Colonic mucosa (tissue), 4 donors: ENCODE results near the gene KRT73. TPM values are rescaled to one million over a fixed set of nuclear protein-coding genes. Genes with fewer than 3 reads are reported as not detected.

Experiments
- DNase-seq: peaks from one replicate; pipeline ENCODE4 v3.0.0-alpha.2; 2020
- H3K27ac ChIP-seq: fragments of 200-600 bp; one replicate; pipeline ENCODE4 v1.8.0; 2021
- H3K27me3 ChIP-seq: fragments of 200-600 bp; one replicate; pipeline ENCODE4 v1.8.0; 2021
- H3K36me3 ChIP-seq: fragments of 200-600 bp; one replicate; pipeline ENCODE4 v1.8.0; 2021
- H3K4me1 ChIP-seq: fragments of 200-600 bp; one replicate; pipeline ENCODE4 v1.8.0; 2021; ENCODE audit warnings: mild to moderate bottlenecking
- H3K4me3 ChIP-seq: fragments of 200-600 bp; one replicate; pipeline ENCODE4 v1.8.0; 2021
- H3K9ac ChIP-seq, 2 donors: one replicate each; pipeline ENCODE4 v1.7.0; 2013; ENCODE audit warnings: control low read depth in 2 of 2, low read depth in 2 of 2, low read length in 2 of 2
- H3K9me3 ChIP-seq: fragments of 200-600 bp; one replicate; pipeline ENCODE4 v1.8.0; 2021
- intact Hi-C: fragments of 100-400 bp; cut with DNase I; formaldehyde crosslinking; loops from one replicate; pipeline ENCODE4 v1.14.1; 2022
- total RNA-seq, 2 donors: library from RNA; stranded (reverse); fragmentation: NEBNext Ultra II Directional in 1 of 2; extraction: Animal tissue kit (Norgen Biotek cat#: 25700) in 1 of 2; gene quantifications; one replicate each; pipeline ENCODE4 v1.2.1, GENCODE V29; 2021
- TF ChIP-seq, protein P1 (sequence below): fragments of 200-600 bp; IDR thresholded peaks from one replicate; pipeline ENCODE4 v1.8.0; 2022; ENCODE audit warnings: antibody characterized with exemption, mild to moderate bottlenecking
- donor health status: healthy.
- donor health status: DM: no; HTN: no; CAD: no.
- donor health status: DM: no; HTN: no; CAD: no.

Gene KRT73
- total RNA-seq, 2 donors from 2014 or later: not detected

DNA sequence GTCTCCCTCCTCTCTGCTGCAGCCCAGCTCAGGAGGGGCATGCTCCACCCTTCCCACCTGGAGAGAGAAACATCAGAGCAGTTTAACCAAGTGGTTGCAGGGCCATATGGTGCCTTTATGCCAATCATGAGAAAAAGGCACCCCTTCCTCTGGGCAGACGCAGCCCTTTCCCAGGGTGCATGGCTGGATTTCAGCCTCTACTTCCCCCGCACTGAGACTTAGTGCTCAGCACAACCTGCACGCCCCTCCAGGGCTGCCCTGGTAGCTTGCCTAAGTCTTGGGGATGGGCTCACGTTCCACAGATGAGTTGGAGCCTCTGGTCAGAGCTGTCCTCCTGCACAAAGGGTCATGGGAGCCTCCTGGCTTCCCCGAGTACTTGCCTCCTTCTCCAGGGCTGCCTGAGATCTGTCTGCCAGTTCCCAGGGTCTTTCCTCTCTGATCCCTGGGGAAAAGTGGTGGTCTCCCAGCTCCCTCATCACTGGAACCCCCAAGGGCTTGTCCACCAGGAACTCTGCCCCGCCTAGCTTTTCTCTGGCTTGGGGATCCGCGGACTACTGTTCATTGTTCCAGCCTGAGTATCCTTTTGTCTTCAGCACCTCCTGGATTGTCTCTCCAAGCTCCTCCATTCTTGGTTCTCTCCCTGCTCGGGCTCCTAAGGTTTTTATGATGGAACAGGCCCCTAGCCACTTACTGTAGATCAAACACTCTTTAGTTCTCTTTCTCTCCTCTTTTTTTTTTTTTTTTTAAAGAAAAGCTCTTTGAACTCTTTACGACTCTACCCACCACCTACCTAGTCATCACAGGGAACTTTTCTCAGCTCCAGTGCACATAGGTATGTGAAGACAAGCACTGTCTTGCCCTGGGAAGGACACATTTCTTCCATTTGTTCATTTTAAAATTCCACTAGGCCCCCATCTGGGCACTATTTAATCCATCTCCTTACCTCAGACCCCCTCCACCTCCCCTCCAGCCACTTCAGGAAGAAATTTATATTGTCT is 38.6 kb downstream of the KRT73 start:
- H3K27me3 ChIP-seq: no peaks in the 10 kb centered on the region
- H3K4me1 ChIP-seq: no peaks in the 10 kb centered on the region
- no peak for DNase-seq
- no peak overlapping the region for H3K9ac ChIP-seq
- H3K4me3 ChIP-seq: no peak overlapping the region
- TF ChIP-seq, protein P1, sequence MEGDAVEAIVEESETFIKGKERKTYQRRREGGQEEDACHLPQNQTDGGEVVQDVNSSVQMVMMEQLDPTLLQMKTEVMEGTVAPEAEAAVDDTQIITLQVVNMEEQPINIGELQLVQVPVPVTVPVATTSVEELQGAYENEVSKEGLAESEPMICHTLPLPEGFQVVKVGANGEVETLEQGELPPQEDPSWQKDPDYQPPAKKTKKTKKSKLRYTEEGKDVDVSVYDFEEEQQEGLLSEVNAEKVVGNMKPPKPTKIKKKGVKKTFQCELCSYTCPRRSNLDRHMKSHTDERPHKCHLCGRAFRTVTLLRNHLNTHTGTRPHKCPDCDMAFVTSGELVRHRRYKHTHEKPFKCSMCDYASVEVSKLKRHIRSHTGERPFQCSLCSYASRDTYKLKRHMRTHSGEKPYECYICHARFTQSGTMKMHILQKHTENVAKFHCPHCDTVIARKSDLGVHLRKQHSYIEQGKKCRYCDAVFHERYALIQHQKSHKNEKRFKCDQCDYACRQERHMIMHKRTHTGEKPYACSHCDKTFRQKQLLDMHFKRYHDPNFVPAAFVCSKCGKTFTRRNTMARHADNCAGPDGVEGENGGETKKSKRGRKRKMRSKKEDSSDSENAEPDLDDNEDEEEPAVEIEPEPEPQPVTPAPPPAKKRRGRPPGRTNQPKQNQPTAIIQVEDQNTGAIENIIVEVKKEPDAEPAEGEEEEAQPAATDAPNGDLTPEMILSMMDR: no peak
- no peaks in the 10 kb centered on the region for H3K9me3 ChIP-seq
- no peaks in the 10 kb centered on the region for H3K36me3 ChIP-seq
- intact Hi-C loops: loop anchor here (5.0 to 10.0 kb wide), 5 partner anchors 207 to 437 kb away; no protein-coding TSS in a partner anchor
- H3K27ac ChIP-seq: no peak overlapping the region

DNA sequence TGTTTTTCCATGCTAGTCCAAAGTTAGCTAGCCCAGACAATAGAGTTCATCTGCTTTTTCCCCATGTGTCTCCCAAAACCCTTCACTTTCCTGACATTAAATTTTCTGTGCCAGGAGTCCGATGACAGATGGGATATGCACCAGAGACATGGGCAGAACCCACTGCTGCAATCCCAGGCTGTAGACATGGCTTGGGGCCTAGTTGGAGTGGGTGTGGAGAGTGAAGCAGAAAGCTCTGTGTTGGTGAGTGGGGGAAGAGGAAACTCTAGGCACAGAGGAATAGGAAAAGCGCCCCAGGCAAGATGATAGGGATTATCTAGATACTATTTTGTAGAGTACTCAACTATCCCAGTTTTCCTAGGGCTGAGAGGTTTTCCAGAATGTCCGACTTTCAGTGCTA is 39.9 kb downstream of the KRT73 start:
- H3K4me1 ChIP-seq: no peaks in the 10 kb centered on the region
- intact Hi-C loops: no loop called here
- H3K9me3 ChIP-seq: no peaks in the 10 kb centered on the region
- H3K9ac ChIP-seq: no peak overlapping the region
- DNase-seq: no peak
- no peaks in the 10 kb centered on the region for H3K27me3 ChIP-seq
- TF ChIP-seq, protein P1: no peak
- H3K36me3 ChIP-seq: no peaks in the 10 kb centered on the region
- no peak overlapping the region for H3K4me3 ChIP-seq
- H3K27ac ChIP-seq: no peak overlapping the region

DNA sequence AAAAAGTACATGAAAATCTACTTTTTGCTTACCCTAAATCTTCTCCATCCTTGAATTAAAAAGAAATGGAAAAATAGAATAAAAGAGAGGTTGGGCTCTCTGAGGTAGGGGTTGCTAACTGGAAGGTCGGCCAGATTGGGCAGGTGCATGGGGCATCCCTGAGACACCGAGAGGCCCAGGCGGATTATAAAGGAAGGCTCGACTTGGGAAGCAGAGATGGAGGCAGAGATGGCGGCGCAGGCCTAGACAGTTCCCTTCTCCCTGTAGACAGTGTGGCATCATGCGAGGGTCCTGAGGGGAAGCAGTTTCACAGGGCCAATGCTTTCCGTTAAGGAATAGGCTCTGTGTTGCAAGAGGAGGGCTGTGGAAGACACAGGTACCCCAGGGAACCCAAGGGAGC is 41.0 kb downstream of the KRT73 start:
- Histone ChIP-seq H3K27me3 (no peaks in the 10 kb centered on the region), H3K4me3 (no peak overlapping the region), H3K27ac (no peak overlapping the region), H3K4me1 (no peaks in the 10 kb centered on the region), H3K9me3 (no peaks in the 10 kb centered on the region), H3K9ac (no peak overlapping the region), H3K36me3 (no peaks in the 10 kb centered on the region)
- TF ChIP-seq, protein P1: no peak
- intact Hi-C loops: no loop called here
- no peak for DNase-seq

DNA sequence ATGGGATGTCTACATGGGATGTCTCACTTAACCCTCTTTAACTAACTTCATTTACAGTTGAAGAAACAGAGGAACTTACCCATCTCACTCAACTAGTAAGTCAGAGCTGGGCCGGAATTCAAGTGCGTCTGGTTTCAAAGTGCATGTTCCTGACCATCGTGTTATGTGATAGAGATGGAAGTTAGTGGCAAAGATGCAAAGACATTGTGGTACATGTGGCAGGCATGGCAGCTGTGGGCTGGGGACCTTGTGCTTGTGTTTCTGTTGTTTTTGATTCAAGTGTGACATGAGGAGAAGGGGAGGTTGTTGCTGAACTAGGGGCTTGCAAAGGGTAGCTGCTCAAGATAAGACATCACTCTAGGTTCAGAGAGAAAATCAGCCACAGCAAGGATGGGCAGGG is 42.4 kb downstream of the KRT73 start:
- Histone ChIP-seq H3K27ac (no peak overlapping the region), H3K36me3 (no peaks in the 10 kb centered on the region), H3K4me1 (no peaks in the 10 kb centered on the region), H3K9me3 (no peaks in the 10 kb centered on the region), H3K9ac (no peak overlapping the region), H3K27me3 (no peaks in the 10 kb centered on the region), H3K4me3 (no peak overlapping the region)
- intact Hi-C loops: no loop called here
- TF ChIP-seq, protein P1: no peak
- DNase-seq: no peak

DNA sequence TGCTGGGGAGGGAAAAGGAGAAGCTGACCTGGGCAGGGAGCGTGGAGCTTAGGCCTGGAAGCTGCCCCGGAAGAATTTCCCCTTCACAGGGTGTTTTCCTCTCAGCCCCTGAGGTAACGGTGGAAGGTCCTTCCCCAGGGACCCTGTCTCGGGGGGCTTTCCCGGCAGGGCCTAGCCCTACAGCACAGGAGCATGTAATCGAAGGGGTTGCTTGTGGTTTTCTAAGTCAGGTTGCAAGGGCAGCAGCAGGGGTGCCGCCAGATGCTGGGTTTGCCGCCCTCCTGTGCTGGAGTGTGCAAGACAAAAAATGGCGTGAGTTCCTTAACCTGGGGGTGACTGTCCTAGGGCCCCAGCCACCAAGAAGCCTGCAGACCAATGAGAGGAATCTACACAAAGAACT is 43.1 kb downstream of the KRT73 start:
- intact Hi-C loops: no loop called here
- H3K4me1 ChIP-seq: no peaks in the 10 kb centered on the region
- no peaks in the 10 kb centered on the region for H3K9me3 ChIP-seq
- TF ChIP-seq, protein P1: no peak
- no peak overlapping the region for H3K9ac ChIP-seq
- no peaks in the 10 kb centered on the region for H3K36me3 ChIP-seq
- no peak for DNase-seq
- no peak overlapping the region for H3K27ac ChIP-seq
- no peaks in the 10 kb centered on the region for H3K27me3 ChIP-seq
- H3K4me3 ChIP-seq: no peak overlapping the region
